GM19351 (cell line): Measurements from ENCODE around the gene ABCB6.

ENCODE experiments used
- ATAC-seq: cut with Tn5 transposase; IDR thresholded peaks from one replicate; pipeline ENCODE4 v1.9.1; 2021; ENCODE audit warnings: mild to moderate bottlenecking, moderate library complexity; ENCODE audit not compliant: unreplicated experiment

The ABCB6 gene

GRCh38 chr2:219245899-219246230 is 27.1 kb upstream of the ABCB6 start:
- ATAC-seq, result no peak

- peak; percentile 87 for ATAC-seq
Observed at GRCh38 chr2:219245148-219245898, 26.6 kb upstream of the ABCB6 start, which contains the start of the genes GLB1L and STK16. Gene GLB1L, minus strand, starts transcription at chr2:219245444. Its CDS starts 1,871 bp downstream, at chr2:219243573. Gene STK16, plus strand, starts transcription at chr2:219245479. Its CDS starts 521 bp downstream, at chr2:219246000.

GRCh38 chr2:219244789-219245147 is 26.0 kb upstream of the ABCB6 start:
- no peak for ATAC-seq

GRCh38 chr2:219243291-219243761 is 24.6 kb upstream of the ABCB6 start:
- no peak for ATAC-seq

- ATAC-seq, result no peak
Observed at GRCh38 chr2:219234331-219234730, 15.6 kb upstream of the ABCB6 start.

- ATAC-seq, result peak; percentile 22
Observed at GRCh38 chr2:219230059-219230540, 11.3 kb upstream of the ABCB6 start.

- peak; percentile 95 for ATAC-seq
Observed at GRCh38 chr2:219229305-219230058, 10.7 kb upstream of the ABCB6 start, which contains the start of the genes ANKZF1 and ATG9A. Gene ANKZF1, plus strand, starts transcription at chr2:219229806. Its CDS starts 452 bp downstream, at chr2:219230258. Gene ATG9A, minus strand, starts transcription at chr2:219229636. Its CDS starts 1,612 bp downstream, at chr2:219228024.

- ATAC-seq, result peak; percentile 6
Observed at GRCh38 chr2:219228911-219229304, 10.2 kb upstream of the ABCB6 start.

GRCh38 chr2:219228041-219228910 is 9.5 kb upstream of the ABCB6 start:
- ATAC-seq, result no peak

- no peak for ATAC-seq
Observed at GRCh38 chr2:219225350-219225749, 6.6 kb upstream of the ABCB6 start.

- ATAC-seq, result no peak
Observed at GRCh38 chr2:219223831-219224610, 5.3 kb upstream of the ABCB6 start.

- ATAC-seq, result no peak
Observed at GRCh38 chr2:219221957-219222518, 3.3 kb upstream of the ABCB6 start.

GRCh38 chr2:219220652-219221402 is 2.1 kb upstream of the ABCB6 start:
- ATAC-seq, result no peak

- ATAC-seq, result no peak
Observed at GRCh38 chr2:219219784-219220532, 1.2 kb upstream of the ABCB6 start.

GRCh38 chr2:219218217-219218731 is 484 bp downstream of the ABCB6 start:
- peak; percentile 32 for ATAC-seq

GRCh38 chr2:219216535-219216915 is 2.2 kb downstream of the ABCB6 start:
- no peak for ATAC-seq

GRCh38 chr2:219215871-219216534 is 2.8 kb downstream of the ABCB6 start:
- no peak for ATAC-seq
